NOMO-1 treated with DMSO at 0.1 percent for 48 hours (cell line): ENCODE data around the gene HIVEP2.

Source experiments
- DNase-seq: peaks from one replicate; lab custom pipeline; 2025; ENCODE audit not compliant: unreplicated experiment; lab: John Stamatoyannopoulos, UW

The HIVEP2 gene

DNA sequence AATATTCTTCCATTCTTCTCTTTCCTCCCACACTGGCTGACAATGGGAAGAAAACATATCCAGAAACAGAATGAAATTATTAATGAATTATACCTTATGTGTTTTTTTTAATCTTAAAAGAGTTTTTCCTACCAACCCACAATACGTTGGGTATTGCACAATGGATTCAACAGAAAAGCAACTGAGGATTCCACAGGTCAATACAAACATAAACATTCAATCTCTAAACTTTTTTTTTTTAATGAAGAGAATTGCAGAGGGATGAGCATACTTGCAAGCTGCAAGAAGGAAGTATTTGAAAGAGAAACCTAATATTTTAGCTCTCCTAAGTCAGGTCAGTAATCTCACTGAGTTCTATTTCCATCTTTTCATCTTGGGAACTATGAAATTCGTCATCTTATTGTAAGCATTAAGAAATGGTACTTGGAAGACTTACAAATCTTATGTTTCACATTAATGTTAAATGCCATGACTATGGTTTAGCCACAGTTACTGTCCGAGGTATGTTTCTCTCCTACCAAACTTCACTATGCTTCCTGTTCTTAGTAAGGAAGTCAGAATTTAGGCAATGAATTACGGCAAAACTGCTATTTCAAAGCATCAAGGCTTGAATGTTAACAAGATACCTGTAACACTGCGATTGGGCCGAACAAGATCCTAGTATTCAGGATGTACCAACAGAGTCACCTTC is 100.8 kb downstream of the HIVEP2 start:
- DNase-seq, result no peak

DNA sequence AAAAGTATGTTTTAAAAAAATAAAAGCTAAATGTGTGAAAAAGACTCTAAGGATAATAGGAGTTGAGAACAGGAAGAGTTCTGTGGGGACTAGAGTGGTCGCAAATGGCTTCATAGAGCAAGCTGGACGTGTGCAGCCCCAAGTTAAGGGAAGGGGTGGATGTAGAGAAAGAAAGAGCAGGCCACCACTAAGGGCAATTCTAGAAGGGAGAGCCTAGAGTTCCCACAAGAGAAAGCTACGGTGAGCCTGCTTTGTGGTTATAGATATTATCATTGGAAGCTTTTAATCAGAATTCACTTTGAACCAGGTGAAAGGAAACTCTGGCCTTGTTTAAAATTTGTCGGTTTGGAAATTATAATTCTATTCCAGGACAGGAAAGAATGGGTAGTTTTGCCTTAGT is 101.6 kb downstream of the HIVEP2 start:
- DNase-seq, result no peak

DNA sequence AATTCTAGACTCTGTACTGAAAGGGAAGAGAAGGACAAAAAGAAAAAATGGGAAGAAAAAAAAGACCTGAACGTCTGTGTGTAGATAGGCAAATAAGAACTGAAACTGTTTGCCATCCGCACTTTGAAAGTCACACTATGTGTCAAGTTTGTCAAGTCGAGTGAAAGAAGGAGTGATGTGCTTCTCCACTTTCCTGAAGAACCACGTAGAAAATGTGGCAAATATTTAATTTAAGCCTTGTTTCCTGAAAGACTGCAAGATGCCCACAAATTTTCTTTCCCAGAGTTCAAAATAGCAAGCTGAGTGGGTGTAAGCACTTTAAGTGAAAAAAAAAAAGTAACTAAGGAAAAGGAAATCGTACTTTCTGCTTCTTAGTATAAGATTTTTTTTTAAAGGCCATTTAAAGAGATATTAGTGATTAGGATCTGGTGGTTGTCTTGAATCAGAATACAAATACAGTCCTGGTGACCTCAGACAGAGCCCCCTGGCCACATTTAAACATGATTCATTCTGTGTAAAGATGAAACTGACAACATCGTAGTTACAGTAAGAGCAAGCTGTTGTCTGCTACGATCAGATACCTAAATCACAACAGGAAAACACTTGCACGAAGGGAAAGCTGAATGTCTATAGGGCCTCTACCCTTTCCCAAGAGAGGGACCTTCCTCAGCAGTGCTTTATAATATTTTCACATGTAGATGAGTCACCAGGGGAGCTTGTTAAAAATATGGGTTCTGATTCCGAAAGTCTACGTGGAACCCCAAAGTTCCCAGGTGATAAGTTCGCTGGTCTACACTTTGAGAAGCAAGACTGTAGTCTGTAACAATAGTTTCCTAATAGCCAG is 102.3 kb downstream of the HIVEP2 start:
- DNase-seq, result no peak

DNA sequence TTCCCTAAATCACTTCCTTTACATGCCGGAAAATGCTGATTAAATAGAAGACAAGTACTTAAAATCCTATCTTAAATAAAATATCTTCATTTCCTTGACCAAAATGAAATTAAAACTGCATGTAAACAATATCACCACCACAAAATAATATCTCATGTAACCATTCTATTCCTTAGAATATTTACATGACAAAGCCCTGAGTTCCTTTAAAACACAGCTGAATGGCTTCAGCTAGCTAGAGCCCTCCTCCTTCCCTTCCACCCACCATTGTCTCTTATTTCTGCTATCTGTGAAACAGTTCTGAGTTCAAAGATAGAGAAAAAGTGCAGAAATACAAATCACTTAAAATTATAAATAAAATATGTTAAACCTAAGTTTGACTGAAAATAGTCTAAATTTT is 103.1 kb downstream of the HIVEP2 start:
- no peak for DNase-seq

DNA sequence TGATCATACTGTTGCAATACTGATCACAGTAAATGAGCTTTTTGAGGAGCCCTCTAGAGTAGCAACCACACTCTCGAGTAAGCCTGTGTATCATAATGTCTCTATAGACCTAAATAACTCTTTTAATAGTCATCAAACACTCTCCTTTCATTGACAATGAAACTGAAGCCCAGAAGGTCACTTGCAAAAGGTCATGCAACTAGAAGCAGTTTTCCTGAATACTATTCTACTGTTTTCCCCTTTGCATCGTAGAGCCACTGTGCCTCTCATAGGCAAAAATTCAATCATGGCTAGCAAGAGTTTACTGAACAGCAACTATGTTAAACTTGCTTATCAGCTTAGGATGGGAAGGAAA is 105.3 kb downstream of the HIVEP2 start:
- DNase-seq, result no peak

DNA sequence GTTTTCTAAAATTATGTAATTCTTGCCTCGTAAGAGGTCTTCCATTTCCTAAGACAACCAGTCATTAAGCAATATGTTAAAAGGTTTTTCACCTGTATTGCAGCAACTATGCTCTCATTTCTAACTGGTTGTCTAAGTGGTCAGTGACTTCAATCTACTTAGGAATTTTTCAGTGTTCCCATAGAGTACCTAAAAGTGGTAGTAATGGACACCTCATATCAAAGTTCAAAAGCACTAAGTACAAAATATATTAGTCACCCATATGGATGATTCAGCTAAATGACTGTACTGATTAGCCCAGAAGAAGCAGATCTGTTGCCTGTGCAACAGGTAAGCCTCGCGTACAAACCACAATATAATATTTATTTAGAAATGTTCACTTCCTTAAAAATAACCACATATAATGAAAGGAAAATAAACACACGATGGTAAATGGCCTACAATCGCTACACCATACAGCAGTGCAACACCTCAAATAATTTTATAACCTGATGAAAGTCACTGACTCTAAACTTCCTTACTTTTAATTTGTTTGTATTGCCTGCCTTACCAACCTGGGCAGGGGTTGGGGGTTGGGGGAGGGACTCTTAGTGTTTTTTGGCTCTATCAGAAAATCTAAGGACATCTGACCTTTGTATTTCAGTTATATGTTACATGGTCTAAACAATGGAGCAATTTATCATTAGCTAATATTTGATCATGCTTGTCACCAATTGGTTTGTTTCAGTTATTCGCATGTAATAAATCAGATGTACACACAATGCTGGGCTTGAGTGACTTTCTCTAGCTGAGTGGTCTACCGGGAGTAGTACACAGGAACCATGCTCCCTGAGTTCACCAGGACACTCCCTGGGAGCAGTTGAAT is 105.9 kb downstream of the HIVEP2 start:
- DNase-seq, result no peak

DNA sequence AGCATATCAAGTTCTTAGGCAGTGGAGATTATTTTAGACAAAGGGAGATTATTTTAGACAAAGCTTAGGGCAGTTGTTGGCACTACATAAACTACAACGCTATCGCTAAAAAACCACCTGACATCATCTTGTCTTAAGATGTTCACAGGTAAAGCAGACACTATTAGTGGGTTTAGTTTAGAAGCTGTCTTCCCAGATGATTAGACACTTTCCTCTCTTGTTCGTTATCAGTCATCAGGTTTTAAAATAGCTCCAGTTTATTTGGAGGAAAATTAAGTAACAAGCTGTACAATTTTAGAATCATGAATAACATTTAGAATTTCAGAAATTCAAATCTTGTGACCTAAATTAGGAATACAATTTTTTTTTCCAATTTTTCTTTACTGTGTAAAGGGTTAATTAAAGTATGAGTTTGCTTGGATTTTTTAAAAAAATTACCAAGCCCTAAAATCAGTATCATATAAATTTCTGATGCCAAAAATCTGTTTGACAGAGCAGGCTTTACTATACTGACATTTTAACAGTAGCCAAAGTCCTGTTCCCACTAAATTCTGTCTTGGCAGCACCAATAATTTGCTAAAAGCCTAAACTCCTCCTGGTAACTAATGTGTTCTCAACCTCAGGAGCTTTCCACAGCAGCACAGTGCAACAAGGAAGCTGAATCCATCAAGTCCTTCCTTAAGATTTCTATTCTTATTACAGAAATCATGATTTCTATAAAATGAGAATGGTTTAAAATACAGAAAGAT is 109.0 kb downstream of the HIVEP2 start:
- no peak for DNase-seq

DNA sequence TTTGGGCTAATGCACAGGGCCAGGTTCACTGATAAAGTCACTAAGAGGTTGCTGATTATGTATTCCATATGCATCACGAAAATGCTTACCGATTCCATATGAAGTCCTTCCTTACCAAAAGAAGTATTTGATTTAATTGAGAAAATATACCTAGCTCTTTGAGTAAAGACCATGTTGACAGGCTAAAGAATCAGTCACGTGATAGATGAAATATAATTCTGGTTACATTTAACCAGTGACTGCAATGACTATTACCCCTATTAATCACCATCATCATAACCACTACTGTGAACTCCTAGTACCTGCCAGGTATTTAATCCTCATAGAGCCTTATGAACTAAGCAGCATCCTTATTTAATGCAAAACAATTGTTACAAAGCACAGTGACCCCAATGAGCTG is 110.1 kb downstream of the HIVEP2 start:
- DNase-seq, result no peak

DNA sequence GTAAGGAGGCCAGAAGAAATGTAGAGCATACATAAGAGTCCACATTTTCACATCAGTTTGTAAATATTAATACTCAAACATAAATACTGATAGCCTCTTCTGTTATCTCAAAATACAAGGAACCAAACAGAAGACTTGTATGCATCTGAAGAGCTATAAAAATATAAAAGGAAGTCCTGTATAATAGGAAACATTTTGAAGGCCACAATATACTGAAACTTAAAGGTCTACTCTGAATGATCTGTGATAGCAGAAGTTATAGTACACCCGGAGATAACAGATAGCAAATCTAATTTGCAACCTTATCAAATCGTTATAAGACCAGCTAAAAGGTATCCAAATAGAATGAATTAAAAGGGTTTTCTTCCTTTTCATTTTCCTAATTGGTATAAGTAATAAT is 111.2 kb downstream of the HIVEP2 start:
- DNase-seq, result no peak

DNA sequence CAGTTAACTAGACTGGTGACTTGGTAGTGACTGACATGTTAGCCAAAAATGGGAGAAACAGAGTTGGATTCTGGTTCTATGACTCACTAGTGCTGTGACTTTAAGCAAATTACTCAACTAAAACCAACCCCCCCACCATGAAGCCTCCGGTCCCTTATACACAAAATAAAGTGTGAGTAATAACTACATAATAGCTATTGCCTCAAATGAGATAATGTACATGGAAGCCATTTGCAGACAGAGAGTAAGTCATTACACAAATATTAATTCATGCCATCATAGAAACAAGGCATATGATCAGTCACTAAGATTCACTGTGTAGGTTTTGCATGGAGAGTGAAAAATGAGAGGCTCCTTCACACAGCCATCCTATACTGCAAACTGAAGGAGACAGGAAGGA is 111.9 kb downstream of the HIVEP2 start:
- no peak for DNase-seq

DNA sequence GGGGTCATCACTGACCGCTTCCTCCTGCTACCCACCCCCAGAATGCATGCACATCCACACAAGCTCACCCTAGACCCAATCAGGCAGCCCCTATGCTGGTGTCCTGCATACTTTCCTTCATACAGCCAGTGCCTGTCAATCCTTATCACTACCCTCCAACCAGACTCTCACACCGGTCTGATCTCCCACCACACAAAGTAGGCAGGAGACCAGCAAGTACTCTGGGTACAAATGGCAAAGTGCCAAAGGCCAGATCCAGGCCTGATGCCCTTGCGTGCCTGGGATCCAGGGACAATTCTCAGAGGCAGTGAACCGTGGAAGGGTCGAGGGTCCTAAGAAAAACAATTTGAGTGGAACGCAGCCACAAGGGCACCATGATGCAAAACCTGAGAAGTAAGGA is 114.2 kb downstream of the HIVEP2 start:
- DNase-seq, result no peak

DNA sequence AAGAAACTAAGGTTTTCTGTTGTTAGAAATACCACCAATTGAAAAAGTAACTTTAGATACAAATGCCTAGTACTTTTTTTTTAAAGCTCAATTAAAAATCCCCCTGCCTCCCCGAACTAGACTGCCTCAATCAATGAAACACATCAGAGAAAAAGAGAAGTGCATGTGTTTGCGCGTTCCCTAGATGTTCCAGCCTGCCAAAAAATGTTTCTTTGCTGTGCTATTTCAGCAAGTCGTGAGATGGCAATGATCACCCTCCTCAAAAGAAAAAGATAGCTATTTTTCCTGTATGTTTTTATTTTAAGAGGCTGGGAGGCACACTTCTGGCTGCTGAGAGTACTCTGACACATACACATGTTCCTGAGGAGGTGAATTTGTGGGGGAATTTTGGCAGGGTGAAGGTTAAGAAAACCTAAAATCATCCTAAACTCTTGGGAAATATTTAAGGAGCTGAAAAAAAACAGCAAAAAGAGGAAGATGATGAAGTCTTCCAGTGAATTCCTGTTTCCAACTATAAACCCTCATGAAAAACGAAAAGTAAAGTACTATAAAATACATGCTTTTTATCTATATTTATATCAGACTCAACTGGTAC is 114.8 kb downstream of the HIVEP2 start:
- DNase-seq, result no peak

DNA sequence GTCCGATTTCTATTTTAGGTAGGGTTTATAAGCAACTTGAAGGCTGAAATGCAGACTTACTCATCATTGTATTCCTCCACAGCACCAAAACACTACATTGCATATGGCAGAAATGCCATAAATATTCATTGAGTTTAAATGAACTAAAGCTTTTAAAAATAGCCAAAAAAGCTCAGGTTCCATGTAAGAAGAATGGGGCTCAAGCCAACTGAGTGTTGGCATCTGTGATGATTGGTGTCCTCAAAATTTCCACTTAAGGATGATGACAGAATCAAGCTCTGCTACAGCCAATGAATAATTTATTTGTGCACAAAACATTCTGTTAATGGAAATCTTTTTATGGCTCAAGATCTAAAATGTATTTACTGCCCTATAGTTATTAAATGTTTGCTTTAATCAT is 115.4 kb downstream of the HIVEP2 start:
- no peak for DNase-seq

DNA sequence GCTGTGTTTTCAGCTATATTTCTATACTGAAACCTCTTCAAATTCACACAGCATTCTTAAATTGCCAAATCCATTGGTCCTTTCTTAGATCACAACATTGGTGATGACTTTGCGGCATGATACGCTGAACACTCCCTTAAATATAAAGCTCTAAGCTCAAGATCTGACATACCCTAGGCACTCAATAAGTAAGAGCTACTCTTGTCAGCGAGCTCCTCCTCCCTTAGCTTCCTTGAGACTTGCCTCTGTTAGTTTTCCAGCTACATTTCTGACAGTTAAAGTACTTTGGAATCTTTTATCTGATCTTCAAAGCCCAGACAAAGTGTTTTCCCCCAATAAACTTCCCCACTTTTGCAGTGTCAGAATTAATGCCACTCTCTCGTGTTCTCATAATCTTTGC is 117.0 kb downstream of the HIVEP2 start:
- no peak for DNase-seq

DNA sequence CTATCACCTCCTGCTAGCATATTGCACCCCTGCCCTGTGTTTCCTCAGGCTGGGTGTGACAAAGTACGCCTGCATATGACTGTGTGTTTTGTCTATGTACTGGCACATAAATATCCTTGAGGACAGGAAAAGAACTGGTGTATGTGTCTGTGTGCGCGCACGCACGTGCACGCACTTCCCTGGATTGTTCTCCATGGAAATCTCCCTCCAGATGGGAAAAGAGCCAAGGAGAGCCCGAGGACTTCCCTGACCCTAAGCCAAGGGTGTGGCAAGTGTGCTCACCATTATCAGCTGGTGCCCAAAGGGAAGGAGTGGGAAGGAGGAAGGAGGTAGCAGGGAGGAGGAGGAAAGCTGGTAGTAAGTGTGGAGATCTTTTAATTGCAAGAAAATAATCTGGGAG is 117.6 kb downstream of the HIVEP2 start:
- no peak for DNase-seq

DNA sequence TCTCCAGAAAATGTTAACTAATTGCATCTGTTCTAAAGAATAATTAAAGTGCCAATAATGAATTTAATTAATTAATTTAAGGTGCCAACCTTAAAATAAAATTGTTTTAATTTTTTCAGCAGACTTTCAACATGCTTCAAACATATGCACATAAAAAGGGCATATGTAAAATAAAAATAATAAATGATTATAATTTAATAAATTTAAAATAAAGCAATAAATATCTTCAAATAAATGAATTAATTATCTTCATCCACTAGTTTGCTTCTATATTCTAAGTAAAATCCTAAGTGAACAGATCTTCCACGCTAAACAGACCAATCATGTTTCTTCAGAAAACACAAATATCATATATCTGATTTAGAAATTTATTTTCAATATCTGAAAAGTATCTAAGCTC is 119.2 kb downstream of the HIVEP2 start:
- DNase-seq, result no peak

DNA sequence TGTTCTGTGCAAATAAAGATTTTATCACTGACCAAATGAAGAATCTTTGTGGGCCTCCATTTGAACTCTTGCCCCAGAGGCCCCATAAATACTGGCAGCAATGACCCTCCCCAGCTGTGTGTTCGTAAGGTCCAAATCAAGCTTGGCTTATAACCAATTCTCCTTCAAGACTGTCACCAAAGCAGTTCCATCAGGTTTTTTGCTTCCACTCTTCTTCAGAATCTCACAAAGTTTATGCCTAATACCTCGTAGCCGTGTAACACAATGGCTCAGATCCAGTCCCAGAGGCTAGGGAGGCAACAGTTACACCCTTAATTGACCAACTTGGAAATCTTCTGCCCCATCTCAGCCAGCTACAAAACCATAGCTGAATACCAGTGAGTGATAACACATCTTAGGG is 120.5 kb downstream of the HIVEP2 start:
- DNase-seq, result no peak

DNA sequence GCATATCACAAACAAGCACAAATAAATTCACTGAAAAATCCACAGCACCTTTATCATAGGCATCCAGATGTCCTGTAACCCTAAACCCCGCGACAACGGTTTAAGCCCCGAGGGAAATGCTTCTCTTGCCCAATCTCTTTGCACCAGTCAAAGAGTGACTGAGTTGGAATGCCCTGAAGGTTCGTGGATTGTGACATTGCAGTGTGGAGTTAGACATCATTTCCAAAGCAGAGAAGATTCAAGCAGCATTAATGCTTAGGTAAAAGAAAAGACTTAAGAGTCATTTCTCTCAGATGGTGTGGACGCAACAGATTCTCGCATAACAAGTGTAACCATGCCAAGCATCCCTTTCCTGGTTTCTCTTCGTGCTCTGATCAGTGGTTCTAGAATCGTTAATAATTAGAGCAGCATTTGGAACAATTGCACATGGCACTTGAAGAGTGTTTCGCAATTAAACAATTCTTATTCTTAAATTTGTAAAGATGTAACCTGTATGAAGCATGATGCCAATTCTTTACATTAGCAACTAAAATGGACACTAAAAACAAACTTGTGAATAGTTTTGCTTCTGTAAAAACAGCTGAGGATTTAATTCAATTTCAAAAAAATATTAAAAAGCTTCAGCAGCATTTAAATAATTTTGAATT is 121.6 kb downstream of the HIVEP2 start:
- peak; percentile 40 for DNase-seq

DNA sequence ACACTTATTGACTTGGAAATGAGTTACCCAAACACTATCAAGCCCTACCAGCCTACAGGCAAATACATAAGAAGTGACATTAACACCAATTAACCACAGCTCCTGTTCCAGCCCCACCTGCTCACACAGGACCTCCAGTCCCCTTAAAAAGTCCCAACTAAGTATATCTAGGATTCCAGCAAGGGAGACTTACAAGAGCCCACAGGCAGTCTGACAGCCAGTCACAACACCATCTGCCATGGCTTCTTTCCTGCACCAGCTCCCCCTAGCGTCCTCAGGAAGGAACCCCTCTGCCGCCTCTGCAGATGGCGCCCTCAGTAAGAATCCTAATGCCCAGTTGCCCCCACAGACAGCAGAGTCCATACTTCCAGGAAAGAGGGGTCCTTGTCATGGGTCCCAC is 122.1 kb downstream of the HIVEP2 start:
- peak; percentile 63 for DNase-seq

DNA sequence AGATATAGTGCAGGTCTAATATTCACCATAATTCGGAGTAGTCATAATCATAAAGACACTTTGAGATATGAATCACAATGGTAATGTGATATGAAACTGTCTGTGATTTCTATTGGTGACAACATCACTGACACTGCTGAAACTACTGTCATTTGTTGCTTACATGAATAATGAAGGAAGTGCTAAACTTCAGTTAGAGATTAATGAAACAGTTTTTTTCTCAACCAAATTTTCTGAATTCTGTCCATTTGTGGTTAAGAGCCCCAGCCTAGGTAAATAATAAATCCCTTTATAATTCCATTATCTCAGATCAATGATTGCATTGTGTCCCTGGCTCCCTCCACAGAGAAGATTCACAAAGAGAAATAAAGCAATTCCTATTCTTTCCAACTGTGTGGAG is 122.6 kb downstream of the HIVEP2 start:
- no peak for DNase-seq
